CD4-positive, alpha-beta T cell treated with Interleukin-4 for 1 hour (primary cell): Measurements from ENCODE around the gene ATP11A.
A peak's percentile ranks its signal among the peaks of the same experiment; 100 is the strongest.

ENCODE experiments used
- DNase-seq, 2 donors: peaks; one replicate each; pipeline ENCODE4 v3.0.0-alpha.2; 2020 to 2022

ATP11A gene

DNA sequence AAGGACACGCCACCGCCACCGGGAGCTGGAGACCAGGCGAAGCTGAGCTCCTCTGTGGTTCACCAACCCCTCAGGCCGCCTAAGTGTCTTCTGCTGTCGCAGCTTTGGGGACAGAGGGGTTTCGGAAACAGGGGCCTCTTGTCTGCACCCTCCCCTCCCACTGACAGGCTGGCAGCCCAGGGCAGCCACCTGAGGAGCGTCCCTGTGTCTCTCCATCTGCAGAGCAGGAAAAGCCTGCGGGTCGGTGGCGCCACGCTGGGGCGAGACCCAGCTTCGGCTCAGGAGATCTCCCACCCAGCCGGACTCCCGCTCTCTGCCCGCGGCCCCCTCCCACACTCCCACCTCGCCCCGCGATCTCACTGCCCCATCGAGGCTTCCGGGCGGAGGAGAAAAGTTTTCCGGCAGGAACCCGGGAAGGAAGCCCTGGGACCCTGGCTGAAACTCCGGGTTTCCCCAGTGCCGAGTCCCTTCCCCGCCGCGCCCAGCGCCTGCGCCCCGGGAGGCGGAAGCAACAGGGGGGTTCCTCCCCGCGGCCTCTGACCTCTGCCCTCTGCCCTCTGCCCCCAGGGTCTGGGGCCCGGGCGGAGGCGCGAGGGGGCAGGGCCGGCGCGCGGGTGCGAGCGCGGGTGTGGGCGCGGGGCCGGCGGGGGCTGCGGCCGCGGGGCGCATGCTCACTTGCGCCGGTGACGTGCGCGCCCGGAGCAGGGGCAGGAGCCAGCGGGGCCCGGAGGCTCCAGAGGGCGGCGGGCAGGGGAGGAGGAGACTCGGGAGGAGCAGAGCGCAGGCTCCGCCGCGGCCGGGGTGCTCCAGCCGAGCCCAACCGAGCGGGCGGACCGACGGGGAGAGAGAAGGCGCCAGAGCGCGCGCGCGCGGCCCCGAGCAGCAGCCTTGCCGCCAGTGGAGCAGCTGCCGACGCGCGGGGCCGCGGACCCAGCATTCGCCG, at the start of gene ATP11A:
TSS of gene ATP11A (plus strand) at position 736 of the 943 bp plus-strand sequence. CDS start 379 bp downstream, outside the sequence.
- DNase-seq: peak; percentile 83 to 84

DNA sequence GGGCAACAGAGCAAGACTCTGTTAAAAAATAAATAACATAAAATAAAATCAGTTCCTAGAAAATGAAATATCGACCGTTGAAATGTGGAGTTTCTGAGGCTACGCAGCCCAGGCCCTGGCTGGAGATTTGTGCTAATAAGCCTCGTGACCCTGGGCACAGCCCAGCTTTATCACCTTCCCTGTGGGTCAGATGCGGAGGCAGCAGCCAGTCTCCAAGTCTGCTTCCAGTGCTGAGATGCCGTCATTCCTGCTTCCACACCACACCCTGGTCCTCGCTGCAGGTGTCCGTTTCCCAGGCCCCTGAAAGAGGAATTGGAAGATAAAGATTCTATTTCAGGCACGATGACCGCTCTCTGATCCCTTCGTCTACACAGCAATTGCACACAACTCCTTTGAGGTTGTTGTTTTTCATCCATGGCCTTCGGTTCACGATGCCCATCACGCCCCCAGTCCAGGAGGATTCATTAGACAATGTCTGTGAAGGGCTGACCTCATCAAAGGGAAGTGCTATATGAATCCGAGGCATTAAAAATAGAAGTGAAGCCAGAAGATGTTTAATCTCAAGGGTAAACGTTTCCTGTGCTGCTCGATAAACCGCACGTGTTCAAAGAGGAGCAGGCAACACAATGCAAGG, 48.3 kb upstream of the ATP11A start:
- DNase-seq: no peak

DNA sequence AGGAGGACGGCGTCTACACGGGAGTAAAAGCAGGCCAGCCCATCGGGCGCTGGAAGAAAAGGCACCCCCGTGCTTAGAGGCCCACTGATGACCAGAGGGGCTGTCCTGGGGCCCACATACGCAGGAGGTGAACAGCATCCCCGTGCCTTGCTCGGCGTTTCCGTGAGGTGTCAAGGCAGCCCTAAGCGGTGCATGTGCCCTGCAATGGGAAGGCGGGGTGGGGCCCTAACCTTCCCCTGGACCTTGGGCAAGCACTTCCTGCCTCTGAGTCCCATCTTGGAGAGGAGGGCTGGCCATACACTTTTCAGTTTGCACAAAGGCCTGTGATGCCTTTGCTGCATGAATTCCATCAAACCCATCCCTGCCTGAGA, 47.8 kb upstream of the ATP11A start:
- DNase-seq: no peak

DNA sequence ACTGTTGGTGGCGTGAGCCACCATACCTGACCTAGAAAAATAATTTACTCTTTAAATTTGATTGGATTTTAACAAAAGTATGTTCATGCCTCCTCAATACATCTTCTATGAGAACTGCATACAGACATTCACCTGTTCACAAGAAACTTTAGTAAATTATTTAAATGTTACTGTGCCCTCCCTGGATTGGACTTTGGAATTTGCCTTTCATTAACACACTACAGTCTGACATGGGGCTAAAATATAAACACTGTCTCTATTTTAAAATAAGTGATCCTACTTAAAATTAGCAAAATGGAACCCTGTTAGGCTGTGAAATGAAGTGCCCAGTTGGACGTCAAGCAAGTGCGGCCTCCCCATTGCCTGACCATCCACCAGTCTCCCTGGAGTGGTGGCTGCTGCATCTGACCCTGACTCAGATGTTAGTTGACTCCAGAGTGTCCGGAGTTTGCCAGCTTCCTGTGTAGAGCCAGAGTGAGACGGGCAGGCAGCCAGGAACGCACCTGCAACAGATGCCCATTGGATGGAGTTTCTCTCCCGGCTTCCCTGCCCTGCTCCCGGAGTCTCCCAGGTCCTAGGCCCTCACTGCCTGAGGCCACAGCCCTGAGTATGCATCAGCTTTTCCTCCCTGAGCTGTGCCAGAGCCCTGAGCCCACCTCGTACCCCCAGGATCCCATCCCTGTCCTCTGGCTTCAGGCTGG, 45.9 kb upstream of the ATP11A start:
- no peak for DNase-seq

DNA sequence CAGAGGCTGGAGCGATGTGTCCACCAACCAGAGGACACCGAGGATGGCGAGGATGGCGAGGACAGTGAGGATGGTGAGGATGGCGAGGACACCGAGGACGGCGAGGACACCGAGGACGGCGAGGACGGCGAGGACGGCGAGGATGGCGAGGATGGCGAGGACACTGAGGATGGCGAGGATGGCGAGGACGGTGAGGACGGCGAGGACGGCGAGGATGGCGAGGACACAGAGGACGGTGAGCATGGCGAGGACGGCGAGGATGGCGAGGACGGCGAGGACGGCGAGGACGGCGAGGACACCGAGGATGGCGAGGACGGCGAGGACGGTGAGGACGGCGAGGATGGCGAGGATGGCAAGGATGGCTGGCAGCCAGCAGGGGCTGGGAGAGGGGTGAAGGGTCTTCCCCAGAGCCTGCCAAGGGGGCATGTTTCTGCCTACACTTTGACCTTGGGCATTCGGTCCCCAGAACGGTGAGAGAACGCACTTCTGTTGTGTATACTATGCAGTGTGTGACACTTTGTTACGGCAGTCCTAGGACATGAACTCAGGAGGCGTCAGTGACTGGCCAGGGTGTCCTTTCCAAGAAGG, 44.4 kb upstream of the ATP11A start:
- DNase-seq: no peak

DNA sequence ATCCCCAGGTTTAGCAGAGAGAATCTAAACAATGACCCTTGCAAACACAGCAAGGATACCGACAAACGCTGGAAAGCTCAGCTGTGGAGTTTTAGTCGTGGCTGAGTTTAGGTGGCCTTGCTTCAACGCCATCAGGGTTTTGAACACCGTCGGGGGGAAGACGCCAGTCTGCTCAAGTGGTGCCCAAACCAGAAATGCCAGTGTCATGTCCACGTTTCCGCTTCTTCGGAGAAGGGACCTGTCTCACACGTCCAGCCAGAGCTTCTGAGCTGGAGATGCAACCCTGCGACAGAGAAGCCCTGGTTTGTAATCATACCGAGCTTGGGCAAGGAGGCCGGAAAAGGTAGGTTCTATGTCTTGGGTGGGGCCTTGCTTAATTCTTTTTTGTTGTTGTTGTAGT, 42.6 kb upstream of the ATP11A start:
- no peak for DNase-seq

DNA sequence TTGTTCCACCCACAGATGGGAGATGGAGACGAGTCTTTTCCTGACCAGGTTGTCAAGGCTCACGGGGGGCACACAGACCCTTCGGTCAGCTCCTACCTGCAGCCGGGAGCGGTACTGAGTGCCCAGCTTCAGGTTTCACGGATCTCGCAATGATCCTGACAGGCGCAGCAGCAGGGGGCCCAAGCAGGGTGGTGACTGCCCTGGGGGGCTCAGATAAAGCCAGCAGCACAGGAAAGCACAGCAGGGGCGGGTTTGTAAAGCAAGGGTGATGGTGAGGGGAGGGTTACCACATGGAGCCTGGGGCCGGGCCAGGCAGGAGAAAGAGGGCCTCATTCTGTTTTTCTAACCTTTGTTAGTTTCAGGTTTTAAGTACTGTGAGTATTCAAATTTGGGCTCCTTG, 41.7 kb upstream of the ATP11A start:
- no peak for DNase-seq

- DNase-seq: no peak
Measured at GRCh38 chr13:112648966-112649690, 40.7 kb upstream of the ATP11A start.

DNA sequence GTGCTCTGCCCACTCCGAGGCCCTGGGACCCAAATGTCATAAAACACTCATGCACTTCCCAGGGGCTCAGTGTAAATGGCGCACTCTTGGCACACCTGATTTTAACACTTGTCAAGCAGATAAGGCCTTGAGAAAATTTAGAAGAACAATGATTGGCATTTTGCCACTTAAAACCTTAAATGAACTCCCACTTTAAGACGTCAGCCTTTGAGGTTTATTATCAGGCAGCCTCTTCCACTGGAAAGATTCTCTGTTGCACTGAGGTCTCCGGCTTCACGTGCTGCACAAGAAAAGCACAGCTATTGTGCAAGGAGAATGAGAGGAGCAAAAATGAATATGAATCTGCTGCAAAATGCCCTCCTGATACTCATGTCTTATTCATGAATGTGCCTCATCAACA, 38.5 kb upstream of the ATP11A start:
- DNase-seq: no peak

GRCh38 chr13:112651750-112652511, 37.9 kb upstream of the ATP11A start:
- no peak for DNase-seq

DNA sequence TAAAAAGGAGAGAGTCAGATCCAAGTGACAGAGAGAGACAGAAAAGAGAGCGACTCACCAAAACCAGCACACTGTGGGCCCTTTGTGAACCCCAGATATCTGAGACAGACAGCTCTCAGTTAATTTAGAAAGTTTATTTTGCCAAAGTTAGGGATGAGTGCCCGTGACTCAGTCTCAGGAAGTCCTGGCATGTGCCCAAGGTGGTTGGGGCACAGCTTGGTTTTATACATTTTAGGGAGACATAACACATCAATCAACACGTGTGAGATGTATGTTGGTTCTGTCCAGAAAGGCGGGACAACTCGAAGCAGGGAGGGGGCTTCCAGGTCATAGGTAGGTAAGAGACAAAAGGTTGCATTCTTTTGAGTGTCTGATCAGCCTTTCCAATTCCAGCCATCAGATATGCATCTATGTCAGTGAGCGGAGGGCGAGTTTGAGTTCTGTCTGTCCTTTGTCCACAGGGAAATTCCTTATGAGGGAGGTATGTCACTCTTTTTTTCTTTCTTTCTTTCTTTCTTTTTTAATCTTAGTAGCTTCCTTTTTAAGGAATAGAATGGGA, 37.2 kb upstream of the ATP11A start:
- no peak for DNase-seq

DNA sequence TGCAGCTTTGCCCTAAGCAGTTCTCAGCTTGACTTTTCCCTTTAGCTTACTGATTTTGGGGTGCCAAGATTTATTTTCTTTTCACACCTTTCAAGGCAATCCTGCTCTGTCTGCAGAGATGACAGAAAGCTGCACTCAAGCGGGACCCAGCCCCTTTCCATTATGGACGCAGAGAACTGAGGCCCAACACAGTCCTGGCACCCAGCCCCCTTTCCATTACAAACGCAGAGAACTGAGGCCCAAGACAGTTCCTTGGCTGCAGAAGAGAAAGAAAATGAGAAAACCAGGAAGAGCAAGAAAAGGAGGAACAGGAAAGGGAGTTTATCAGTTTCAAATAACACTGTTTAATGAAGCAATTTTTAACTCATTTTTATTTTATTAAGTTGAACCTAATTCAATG, 36.8 kb upstream of the ATP11A start:
- no peak for DNase-seq

DNA sequence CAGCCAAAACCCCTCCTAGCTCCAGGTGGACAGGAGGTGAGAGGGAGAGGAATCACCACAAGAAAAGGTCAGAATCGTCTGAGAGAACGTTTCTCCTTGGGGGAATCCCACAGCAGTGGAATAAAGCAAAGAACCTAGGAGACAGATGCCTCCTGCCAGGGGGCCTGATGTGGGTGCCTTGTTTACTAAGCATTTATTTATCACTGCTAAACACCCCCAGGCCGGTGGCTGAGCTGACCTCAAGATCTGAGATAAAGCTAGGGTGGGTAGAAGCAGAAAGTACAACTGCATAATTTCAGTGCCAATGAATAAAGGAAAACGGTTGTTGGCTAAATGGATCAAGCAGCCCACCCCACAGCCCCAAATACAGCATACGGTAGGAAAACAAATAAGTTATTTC, 33.9 kb upstream of the ATP11A start:
- DNase-seq: no peak

- no peak for DNase-seq
Measured at GRCh38 chr13:112657850-112658445, 31.9 kb upstream of the ATP11A start.

- no peak for DNase-seq
Measured at GRCh38 chr13:112658808-112659207, 31.0 kb upstream of the ATP11A start.

GRCh38 chr13:112661291-112661690, 28.5 kb upstream of the ATP11A start:
- no peak for DNase-seq

DNA sequence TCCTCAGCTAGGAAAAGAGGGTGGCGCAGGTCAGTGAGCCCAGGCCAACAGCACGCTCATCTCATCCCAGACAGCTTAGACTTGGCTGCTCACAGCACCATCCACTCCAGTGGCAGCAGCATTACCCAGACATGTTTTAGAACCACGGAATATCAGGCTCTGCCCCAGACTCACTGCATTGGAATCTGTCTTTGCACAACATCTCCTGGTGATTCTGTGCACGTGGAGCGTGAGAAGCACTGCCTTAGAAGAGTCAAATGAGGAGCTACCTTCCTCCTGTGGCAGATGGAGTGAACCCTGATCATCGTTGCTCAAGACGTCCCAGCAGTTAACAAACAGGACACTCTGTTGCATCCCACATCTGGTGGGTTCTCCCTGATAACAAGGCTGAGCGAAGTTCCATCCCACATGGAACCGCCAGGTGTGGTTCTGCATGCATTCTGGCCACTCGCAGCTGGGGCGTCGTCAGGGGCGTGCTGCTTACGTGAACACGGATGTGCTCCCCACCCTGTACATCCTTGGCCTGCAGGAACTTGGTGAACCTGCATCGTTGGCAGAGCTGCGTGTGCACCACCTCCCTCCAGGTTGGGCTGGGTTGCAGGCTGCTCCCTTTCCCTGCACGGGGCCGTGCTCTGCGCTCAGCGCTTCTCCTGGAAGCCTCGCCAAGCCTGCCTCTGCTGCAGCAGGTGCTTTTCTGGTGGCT, 25.2 kb upstream of the ATP11A start:
- DNase-seq: no peak

- DNase-seq: no peak
Measured at GRCh38 chr13:112668924-112669323, 20.9 kb upstream of the ATP11A start.

DNA sequence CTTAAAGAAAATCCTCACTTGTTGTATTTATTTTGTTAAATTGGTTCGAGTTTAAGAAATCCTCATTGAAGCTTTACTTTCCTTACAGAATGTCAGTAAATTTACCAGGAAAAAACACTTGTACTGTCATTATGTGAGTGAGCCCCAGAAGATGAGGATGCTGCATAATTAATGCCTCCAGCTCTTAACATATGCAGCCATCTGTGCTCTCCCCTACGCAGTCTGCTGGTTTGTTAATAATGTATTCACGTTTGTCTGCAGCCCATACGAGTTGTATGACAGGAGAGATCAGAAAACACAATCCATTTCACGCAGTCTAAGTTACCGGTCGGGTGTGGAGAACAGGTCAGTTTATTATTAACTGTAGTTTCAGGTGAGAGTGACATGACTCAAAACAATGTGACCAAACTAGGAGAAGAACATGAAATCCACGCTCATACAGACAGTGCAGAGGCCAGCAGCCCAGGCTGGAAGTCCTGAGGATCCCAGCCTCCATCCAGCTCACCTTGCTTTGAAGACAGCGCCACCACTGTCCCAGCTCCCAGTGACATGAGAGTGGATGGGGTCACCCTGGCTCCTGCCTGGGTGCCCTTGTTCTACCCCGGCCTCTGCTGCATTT, 19.8 kb upstream of the ATP11A start:
- no peak for DNase-seq

- no peak for DNase-seq
Measured at GRCh38 chr13:112670864-112671263, 19.0 kb upstream of the ATP11A start.
